GM13977 (cell line): ENCODE data around the gene PDE4D.

Experiments used
- DNase-seq: peaks from one replicate; pipeline ENCODE4 v3.0.0; 2012; ENCODE audit warnings: low spot score
- CTCF ChIP-seq: IDR thresholded peaks from 2 replicates; pipeline ENCODE4 v1.5.1; 2012; ENCODE audit warnings: mild to moderate bottlenecking, control low read depth; ENCODE audit not compliant: insufficient read depth; ENCODE audit errors: extremely low read depth, missing control alignments
- in situ Hi-C: fragments of 300-500 bp; cut with MboI; formaldehyde crosslinking; loops from one replicate; pipeline ENCODE4 v1.12.0; 2022; ENCODE audit warnings: low sequenced_read_pairs, low pct_unique_long_range_greater_than_20kb, mixed read lengths, inconsistent platforms; ENCODE audit not compliant: unreplicated experiment

PDE4D gene

GRCh38 chr5:59142927-59143326 lies 750.6 kb downstream of the PDE4D start:
- in situ Hi-C loops, result no loop called here
- no peak for TF ChIP-seq CTCF
- DNase-seq, result no peak

GRCh38 chr5:59142138-59142537 lies 751.4 kb downstream of the PDE4D start:
- in situ Hi-C loops, result no loop called here

GRCh38 chr5:59140133-59140532 lies 753.4 kb downstream of the PDE4D start:
- TF ChIP-seq CTCF, result no peak

More at GRCh38 chr5:59142138-59142537, 751.4 kb downstream of the PDE4D start:
- TF ChIP-seq CTCF, result no peak
- no peak for DNase-seq

GRCh38 chr5:59139695-59140094 lies 753.8 kb downstream of the PDE4D start:
- in situ Hi-C loops, result no loop called here

More at GRCh38 chr5:59140133-59140532, 753.4 kb downstream of the PDE4D start:
- in situ Hi-C loops, result no loop called here
- DNase-seq, result no peak

GRCh38 chr5:59138509-59138908 lies 755.0 kb downstream of the PDE4D start:
- DNase-seq, result no peak
- no peak for TF ChIP-seq CTCF
- in situ Hi-C loops, result no loop called here

More at GRCh38 chr5:59139695-59140094, 753.8 kb downstream of the PDE4D start:
- TF ChIP-seq CTCF, result no peak
- DNase-seq, result no peak

GRCh38 chr5:59137846-59138245 lies 755.7 kb downstream of the PDE4D start:
- no peak for TF ChIP-seq CTCF
- DNase-seq, result no peak
- in situ Hi-C loops, result no loop called here

- TF ChIP-seq CTCF, result no peak
- DNase-seq, result no peak
- in situ Hi-C loops, result no loop called here
Measured at GRCh38 chr5:59136549-59136948, 757.0 kb downstream of the PDE4D start.
